Measurements from ENCODE around the gene SYNDIG1L. TPM values are rescaled to one million over a fixed set of nuclear protein-coding genes. Genes with fewer than 3 reads are reported as not detected.

The SYNDIG1L gene
- total and polyA plus RNA-seq, 2 donors = under 0.01 to 0.11 TPM

- Histone ChIP-seq H3K4me1 (ENCODE audit: control insufficient read depth in 2 of 2, insufficient read depth in 2 of 2, low read length in 2 of 2) (peaks cover 2 to 4% of the 10 kb centered on the region in 2 donors), H3K36me3 (ENCODE audit: control insufficient read depth in 2 of 2, insufficient read depth in 2 of 2, low read length in 1 of 2) (no peaks in the 10 kb centered on the region), H3K4me3 (ENCODE audit: low read length in 2 of 2) (no peak overlapping the region), H3K27me3 (ENCODE audit: control insufficient read depth in 2 of 2, insufficient read depth in 1 of 2, low read length in 1 of 2) (peaks cover 14 to 41% of the 10 kb centered on the region in 2 donors), H3K27ac (ENCODE audit: low read depth in 1 of 2, low read length in 1 of 2) (no peak overlapping the region), H3K9me3 (ENCODE audit: control insufficient read depth in 2 of 2, insufficient read depth in 1 of 2, low read length in 1 of 2) (no peaks in the 10 kb centered on the region)
- no peak for DNase-seq (ENCODE audit: low read depth in 6 of 9, low spot score in 9 of 9)
- WGBS = 85% methylated on average over 5 of the region's 5 CpGs
These were observed 4.0 kb downstream of the SYNDIG1L start for GRCh38 chr14:74421981-74422380.

- DNase-seq (ENCODE audit: low read depth in 6 of 9, low spot score in 9 of 9) = no peak
- WGBS = 91% methylated on average over 5 of the region's 5 CpGs
- Histone ChIP-seq H3K36me3 (ENCODE audit: control insufficient read depth in 2 of 2, insufficient read depth in 2 of 2, low read length in 1 of 2) (no peaks in the 10 kb centered on the region), H3K27me3 (ENCODE audit: control insufficient read depth in 2 of 2, insufficient read depth in 1 of 2, low read length in 1 of 2) (peaks cover 0 to 28% of the 10 kb centered on the region in 2 donors), H3K27ac (ENCODE audit: low read depth in 1 of 2, low read length in 1 of 2) (no peak overlapping the region), H3K9me3 (ENCODE audit: control insufficient read depth in 2 of 2, insufficient read depth in 1 of 2, low read length in 1 of 2) (no peaks in the 10 kb centered on the region), H3K4me3 (ENCODE audit: low read length in 2 of 2) (no peak overlapping the region), H3K4me1 (ENCODE audit: control insufficient read depth in 2 of 2, insufficient read depth in 2 of 2, low read length in 2 of 2) (no peaks in the 10 kb centered on the region)
These were observed 6.9 kb downstream of the SYNDIG1L start for GRCh38 chr14:74419086-74419485.

DNA sequence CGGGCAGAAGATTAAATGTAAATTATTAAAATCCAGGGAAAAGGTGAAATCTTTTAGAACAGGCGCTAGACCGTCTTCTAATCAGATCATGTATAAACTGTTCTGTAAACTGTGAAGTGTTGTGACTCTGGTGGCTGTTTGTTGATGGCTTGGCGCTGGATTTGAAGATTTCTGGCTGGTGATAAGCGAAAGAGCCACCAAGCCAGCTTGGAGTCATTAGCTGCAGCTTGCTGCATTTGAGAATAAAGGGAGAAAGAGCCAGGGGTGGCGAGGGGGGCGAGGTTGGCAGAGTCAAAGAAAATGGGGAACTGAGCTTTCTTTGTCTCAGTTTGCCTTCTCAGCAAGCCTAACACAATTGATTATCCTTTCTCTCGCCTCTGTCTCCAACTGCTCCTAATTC, 8.0 kb downstream of the SYNDIG1L start:
- Histone ChIP-seq H3K36me3 (ENCODE audit: control insufficient read depth in 2 of 2, insufficient read depth in 2 of 2, low read length in 1 of 2) (no peaks in the 10 kb centered on the region), H3K27me3 (ENCODE audit: control insufficient read depth in 2 of 2, insufficient read depth in 1 of 2, low read length in 1 of 2) (peaks cover 0 to 29% of the 10 kb centered on the region in 2 donors), H3K4me1 (ENCODE audit: control insufficient read depth in 2 of 2, insufficient read depth in 2 of 2, low read length in 2 of 2) (no peaks in the 10 kb centered on the region), H3K9me3 (ENCODE audit: control insufficient read depth in 2 of 2, insufficient read depth in 1 of 2, low read length in 1 of 2) (no peaks in the 10 kb centered on the region), H3K27ac (ENCODE audit: low read depth in 1 of 2, low read length in 1 of 2) (no peak overlapping the region), H3K4me3 (ENCODE audit: low read length in 2 of 2) (no peak overlapping the region)
- no peak for DNase-seq (ENCODE audit: low read depth in 6 of 9, low spot score in 9 of 9)
- 50% methylated on average over 8 of the region's 8 CpGs for WGBS

GRCh38 chr14:74417611-74418010, 8.4 kb downstream of the SYNDIG1L start:
- no peak for DNase-seq (ENCODE audit: low read depth in 6 of 9, low spot score in 9 of 9)
- 58% methylated on average over 3 of the region's 3 CpGs for WGBS
- H3K36me3 ChIP-seq (ENCODE audit: control insufficient read depth in 2 of 2, insufficient read depth in 2 of 2, low read length in 1 of 2) = no peaks in the 10 kb centered on the region
- peaks cover 0 to 29% of the 10 kb centered on the region in 2 donors for H3K27me3 ChIP-seq (ENCODE audit: control insufficient read depth in 2 of 2, insufficient read depth in 1 of 2, low read length in 1 of 2)
- H3K9me3 ChIP-seq (ENCODE audit: control insufficient read depth in 2 of 2, insufficient read depth in 1 of 2, low read length in 1 of 2) = no peaks in the 10 kb centered on the region
- H3K4me3 ChIP-seq (ENCODE audit: low read length in 2 of 2) = no peak overlapping the region
- H3K4me1 ChIP-seq (ENCODE audit: control insufficient read depth in 2 of 2, insufficient read depth in 2 of 2, low read length in 2 of 2) = no peaks in the 10 kb centered on the region
- H3K27ac ChIP-seq (ENCODE audit: low read depth in 1 of 2, low read length in 1 of 2) = no peak overlapping the region

GRCh38 chr14:74417201-74417600, 8.8 kb downstream of the SYNDIG1L start:
- Histone ChIP-seq H3K4me3 (ENCODE audit: low read length in 2 of 2) (no peak overlapping the region), H3K4me1 (ENCODE audit: control insufficient read depth in 2 of 2, insufficient read depth in 2 of 2, low read length in 2 of 2) (no peaks in the 10 kb centered on the region), H3K36me3 (ENCODE audit: control insufficient read depth in 2 of 2, insufficient read depth in 2 of 2, low read length in 1 of 2) (no peaks in the 10 kb centered on the region), H3K9me3 (ENCODE audit: control insufficient read depth in 2 of 2, insufficient read depth in 1 of 2, low read length in 1 of 2) (no peaks in the 10 kb centered on the region), H3K27ac (ENCODE audit: low read depth in 1 of 2, low read length in 1 of 2) (no peak overlapping the region), H3K27me3 (ENCODE audit: control insufficient read depth in 2 of 2, insufficient read depth in 1 of 2, low read length in 1 of 2) (peaks cover 0 to 28% of the 10 kb centered on the region in 2 donors)
- WGBS = 85% methylated on average over 1 of the region's 1 CpG
- no peak for DNase-seq (ENCODE audit: low read depth in 6 of 9, low spot score in 9 of 9)

DNA sequence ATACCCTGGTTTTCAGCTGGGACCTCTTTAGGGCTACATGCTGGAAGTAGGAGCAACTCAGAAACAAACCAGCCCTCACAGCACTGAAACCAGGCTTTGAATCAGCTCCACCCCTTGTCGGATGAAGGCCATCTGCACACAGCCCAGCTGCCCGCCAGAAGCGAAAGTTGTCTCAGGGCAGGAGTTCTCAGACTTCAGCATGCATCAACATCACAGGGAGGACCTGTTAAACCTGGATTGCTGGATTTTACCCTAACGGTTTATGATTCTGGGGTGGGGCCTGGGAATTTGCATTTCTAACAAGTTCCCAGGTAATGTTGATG, 10.9 kb downstream of the SYNDIG1L start:
- WGBS = 92% methylated on average over 4 of the region's 4 CpGs
- Histone ChIP-seq H3K27me3 (ENCODE audit: control insufficient read depth in 2 of 2, insufficient read depth in 1 of 2, low read length in 1 of 2) (peaks cover 0 to 25% of the 10 kb centered on the region in 2 donors), H3K36me3 (ENCODE audit: control insufficient read depth in 2 of 2, insufficient read depth in 2 of 2, low read length in 1 of 2) (no peaks in the 10 kb centered on the region), H3K9me3 (ENCODE audit: control insufficient read depth in 2 of 2, insufficient read depth in 1 of 2, low read length in 1 of 2) (no peaks in the 10 kb centered on the region), H3K27ac (ENCODE audit: low read depth in 1 of 2, low read length in 1 of 2) (no peak overlapping the region), H3K4me3 (ENCODE audit: low read length in 2 of 2) (no peak overlapping the region), H3K4me1 (ENCODE audit: control insufficient read depth in 2 of 2, insufficient read depth in 2 of 2, low read length in 2 of 2) (no peaks in the 10 kb centered on the region)
- DNase-seq (ENCODE audit: low read depth in 6 of 9, low spot score in 9 of 9) = no peak

- Histone ChIP-seq H3K36me3 (ENCODE audit: control insufficient read depth in 2 of 2, insufficient read depth in 2 of 2, low read length in 1 of 2) (no peaks in the 10 kb centered on the region), H3K9me3 (ENCODE audit: control insufficient read depth in 2 of 2, insufficient read depth in 1 of 2, low read length in 1 of 2) (no peaks in the 10 kb centered on the region), H3K4me1 (ENCODE audit: control insufficient read depth in 2 of 2, insufficient read depth in 2 of 2, low read length in 2 of 2) (no peaks in the 10 kb centered on the region), H3K27ac (ENCODE audit: low read depth in 1 of 2, low read length in 1 of 2) (no peak overlapping the region), H3K4me3 (ENCODE audit: low read length in 2 of 2) (no peak overlapping the region), H3K27me3 (ENCODE audit: control insufficient read depth in 2 of 2, insufficient read depth in 1 of 2, low read length in 1 of 2) (peaks cover 0 to 25% of the 10 kb centered on the region in 2 donors)
- 90% methylated on average over 7 of the region's 7 CpGs for WGBS
- DNase-seq (ENCODE audit: low read depth in 6 of 9, low spot score in 9 of 9) = no peak
These were observed 11.5 kb downstream of the SYNDIG1L start for GRCh38 chr14:74414403-74415114.

GRCh38 chr14:74413627-74414026, 12.4 kb downstream of the SYNDIG1L start:
- 96% methylated on average over 4 of the region's 4 CpGs for WGBS
- no peak for DNase-seq (ENCODE audit: low read depth in 6 of 9, low spot score in 9 of 9)
- no peak overlapping the region for H3K27ac ChIP-seq (ENCODE audit: low read depth in 1 of 2, low read length in 1 of 2)
- no peaks in the 10 kb centered on the region for H3K36me3 ChIP-seq (ENCODE audit: control insufficient read depth in 2 of 2, insufficient read depth in 2 of 2, low read length in 1 of 2)
- no peaks in the 10 kb centered on the region for H3K4me1 ChIP-seq (ENCODE audit: control insufficient read depth in 2 of 2, insufficient read depth in 2 of 2, low read length in 2 of 2)
- H3K27me3 ChIP-seq (ENCODE audit: control insufficient read depth in 2 of 2, insufficient read depth in 1 of 2, low read length in 1 of 2) = peaks cover 0 to 25% of the 10 kb centered on the region in 2 donors
- no peak overlapping the region for H3K4me3 ChIP-seq (ENCODE audit: low read length in 2 of 2)
- H3K9me3 ChIP-seq (ENCODE audit: control insufficient read depth in 2 of 2, insufficient read depth in 1 of 2, low read length in 1 of 2) = no peaks in the 10 kb centered on the region

DNA sequence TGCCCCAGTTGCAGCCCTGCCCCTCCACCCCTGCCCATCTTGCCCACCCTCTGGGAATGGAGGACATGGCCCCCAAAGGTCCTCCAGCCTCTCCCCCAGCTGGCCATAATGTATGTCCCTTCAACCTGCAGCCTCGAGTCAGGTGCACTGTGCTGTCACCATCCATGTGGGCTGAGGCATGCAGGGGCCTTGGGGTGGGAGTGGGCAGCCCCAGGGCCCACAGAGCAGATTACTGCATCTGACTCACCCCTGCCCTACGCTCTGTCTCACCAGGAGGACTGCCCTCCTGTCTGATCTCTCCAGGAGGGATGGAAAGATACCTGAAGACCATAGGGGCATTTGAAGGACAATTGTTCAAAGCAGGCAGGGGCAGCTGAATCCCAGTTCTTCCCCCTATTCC, 13.3 kb downstream of the SYNDIG1L start:
- peaks cover 0 to 18% of the 10 kb centered on the region in 2 donors for H3K27me3 ChIP-seq (ENCODE audit: control insufficient read depth in 2 of 2, insufficient read depth in 1 of 2, low read length in 1 of 2)
- WGBS = 76% methylated on average over 2 of the region's 2 CpGs
- no peaks in the 10 kb centered on the region for H3K9me3 ChIP-seq (ENCODE audit: control insufficient read depth in 2 of 2, insufficient read depth in 1 of 2, low read length in 1 of 2)
- H3K36me3 ChIP-seq (ENCODE audit: control insufficient read depth in 2 of 2, insufficient read depth in 2 of 2, low read length in 1 of 2) = no peaks in the 10 kb centered on the region
- no peaks in the 10 kb centered on the region for H3K4me1 ChIP-seq (ENCODE audit: control insufficient read depth in 2 of 2, insufficient read depth in 2 of 2, low read length in 2 of 2)
- no peak for DNase-seq (ENCODE audit: low read depth in 6 of 9, low spot score in 9 of 9)
- no peak overlapping the region for H3K4me3 ChIP-seq (ENCODE audit: low read length in 2 of 2)
- H3K27ac ChIP-seq (ENCODE audit: low read depth in 1 of 2, low read length in 1 of 2) = no peak overlapping the region
